HG02943 (cell line): Measurements from ENCODE around the gene EGLN1.
"Not testable (repeated sequence)": the region's sequence is repeated elsewhere in the genome, so short reads cannot be mapped to it uniquely, and the experiment has no call there.

ENCODE experiments used
- ATAC-seq: cut with Tn5 transposase; IDR thresholded peaks from one replicate; pipeline ENCODE4 v1.9.1; 2021; ENCODE audit warnings: mild to moderate bottlenecking, low read depth, moderate library complexity; ENCODE audit not compliant: unreplicated experiment

The EGLN1 gene

GRCh38 chr1:231421971-231422797, at the start of gene EGLN1:
TSS of gene EGLN1 (minus strand) at chr1:231422287. CDS start at chr1:231421888, 399 bp downstream.
- peak; percentile 73 for ATAC-seq

GRCh38 chr1:231471500-231471899, 49.4 kb upstream of the EGLN1 start:
- not testable (repeated sequence) for ATAC-seq

- not testable (repeated sequence) for ATAC-seq
Observed at GRCh38 chr1:231471027-231471426, 48.9 kb upstream of the EGLN1 start.

GRCh38 chr1:231467986-231468385, 45.9 kb upstream of the EGLN1 start:
- ATAC-seq, result no peak

- ATAC-seq, result no peak
Observed at GRCh38 chr1:231465051-231465450, 43.0 kb upstream of the EGLN1 start.

- no peak for ATAC-seq
Observed at GRCh38 chr1:231463541-231463940, 41.5 kb upstream of the EGLN1 start.

GRCh38 chr1:231460614-231461013, 38.5 kb upstream of the EGLN1 start:
- ATAC-seq, result peak; percentile 79

GRCh38 chr1:231459438-231459837, 37.4 kb upstream of the EGLN1 start:
- not testable (repeated sequence) for ATAC-seq

GRCh38 chr1:231457956-231458355, 35.9 kb upstream of the EGLN1 start:
- ATAC-seq, result not testable (repeated sequence)

GRCh38 chr1:231454133-231454532, 32.0 kb upstream of the EGLN1 start:
- not testable (repeated sequence) for ATAC-seq

- no peak for ATAC-seq
Observed at GRCh38 chr1:231446138-231446537, 24.1 kb upstream of the EGLN1 start.

GRCh38 chr1:231444059-231444458, 22.0 kb upstream of the EGLN1 start:
- ATAC-seq, result no peak

GRCh38 chr1:231443363-231443762, 21.3 kb upstream of the EGLN1 start:
- no peak for ATAC-seq

- no peak for ATAC-seq
Observed at GRCh38 chr1:231442735-231443134, 20.6 kb upstream of the EGLN1 start.

- no peak for ATAC-seq
Observed at GRCh38 chr1:231432996-231433395, 10.9 kb upstream of the EGLN1 start.

GRCh38 chr1:231431665-231432415, 9.8 kb upstream of the EGLN1 start:
- ATAC-seq, result no peak

- not testable (repeated sequence) for ATAC-seq
Observed at GRCh38 chr1:231430678-231431352, 8.7 kb upstream of the EGLN1 start.

GRCh38 chr1:231428377-231428776, 6.3 kb upstream of the EGLN1 start:
- ATAC-seq, result no peak

- ATAC-seq, result no peak
Observed at GRCh38 chr1:231424950-231425805, 3.1 kb upstream of the EGLN1 start.

GRCh38 chr1:231423648-231424047, 1.6 kb upstream of the EGLN1 start:
- ATAC-seq, result no peak
